SK-N-SH treated with all-trans-retinoic acid at 6 μM for 48 hours (cell line): Measurements from ENCODE around the gene DYRK3.

Source experiments
- ARNTL ChIP-seq: fragments of 450-650 bp; formaldehyde crosslinking; IDR thresholded peaks from 2 replicates; pipeline ENCODE4 v1.5.0; 2020; ENCODE audit warnings: low read depth, mild to moderate bottlenecking, moderate library complexity, borderline replicate concordance
- BACH2 ChIP-seq: fragments of 250-450 bp; sonication (Bioruptor Pico); IDR thresholded peaks from 2 replicates; pipeline ENCODE4 v1.9.0; 2021; ENCODE audit warnings: mild to moderate bottlenecking, borderline replicate concordance
- CREB5 ChIP-seq: fragments of 250-450 bp; sonication (Bioruptor Pico); IDR thresholded peaks from 2 replicates; pipeline ENCODE4 v1.5.1; 2020; ENCODE audit warnings: low read depth, mild to moderate bottlenecking, moderate library complexity
- OSR1 ChIP-seq: fragments of 250-450 bp; sonication (Bioruptor Pico); IDR thresholded peaks from 2 replicates; pipeline ENCODE4 v1.8.0; 2022; ENCODE audit warnings: moderate library complexity, mild to moderate bottlenecking, inconsistent platforms
- PATZ1 ChIP-seq: fragments of 250-450 bp; sonication (Bioruptor Pico); IDR thresholded peaks from 2 replicates; pipeline ENCODE4 v1.8.0; 2020; ENCODE audit warnings: mild to moderate bottlenecking, moderate library complexity, borderline replicate concordance
- TSHZ2 ChIP-seq: fragments of 250-450 bp; sonication (Bioruptor Pico); IDR thresholded peaks from 2 replicates; pipeline ENCODE4 v1.5.0; 2020; ENCODE audit warnings: mild to moderate bottlenecking, moderate library complexity

- no peak for TF ChIP-seq ARNTL (CRISPR knock-in tag)
- no peak for TF ChIP-seq BACH2 (CRISPR knock-in tag)
- no peak for TF ChIP-seq PATZ1
- no peak for TF ChIP-seq TSHZ2 (CRISPR knock-in tag)
- TF ChIP-seq OSR1 (CRISPR knock-in tag): no peak
- no peak for TF ChIP-seq CREB5 (CRISPR knock-in tag)
Measured at GRCh38 chr1:206672011-206672688, 36.8 kb downstream of the DYRK3 start.
